ENCODE data around the gene IL17RB.

- TF ChIP-seq EZH2phosphoT487 (IDR thresholded peaks at IDR 0.05; ENCODE audit: insufficient read depth, low read depth) (no peak), EZH2 (IDR thresholded peaks at IDR 0.05; ENCODE audit: insufficient read depth, poor library complexity, severe bottlenecking) (no peak)
Observed at GRCh38 chr3:53815651-53816050, 30.7 kb upstream of the IL17RB start.

All from GM23248 (cell line).